ENCODE results near the gene PAQR4. TPM values are rescaled to one million over a fixed set of nuclear protein-coding genes. Genes with fewer than 3 reads are reported as not detected.

The PAQR4 gene
- polyA plus RNA-seq, 12 donors: 4.8 to 16.7 (median 6.4) TPM; not detected in 1

DNA sequence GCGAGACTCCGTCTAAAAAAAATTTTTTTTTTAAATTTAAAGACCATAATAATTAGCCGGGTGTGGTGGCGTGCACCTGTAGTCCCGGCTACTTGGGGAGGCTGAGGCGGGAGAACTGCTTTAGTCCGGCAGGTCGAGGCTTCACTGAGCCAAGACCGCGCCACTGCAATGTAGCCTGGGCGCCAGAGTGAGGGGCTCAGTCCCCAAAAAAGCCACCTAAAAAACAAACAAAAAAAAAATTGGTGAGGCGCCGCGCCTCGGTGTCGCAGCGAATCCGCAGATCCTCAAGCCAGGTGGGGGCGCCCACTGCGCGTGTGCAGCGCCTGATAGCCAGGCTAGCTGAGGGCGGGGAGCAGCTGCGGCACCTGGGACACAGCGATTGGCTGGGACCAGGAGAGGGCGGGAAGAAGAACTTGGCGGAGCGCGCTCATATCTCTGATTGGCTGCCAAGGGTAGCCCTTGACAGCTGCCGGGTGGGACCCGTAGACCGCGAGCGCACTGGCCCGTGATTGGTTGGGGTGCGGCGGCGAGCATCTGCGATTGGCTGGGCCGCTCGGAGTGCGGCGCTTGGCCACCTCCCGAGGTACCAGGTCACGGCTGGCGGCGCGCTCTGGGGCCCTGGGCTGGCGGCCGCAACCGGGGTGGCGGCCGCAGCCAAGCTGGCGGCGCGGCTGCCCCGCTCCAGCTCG lies 34.6 kb downstream of the PAQR4 start:
- peak; percentile 97 for DNase-seq

DNA sequence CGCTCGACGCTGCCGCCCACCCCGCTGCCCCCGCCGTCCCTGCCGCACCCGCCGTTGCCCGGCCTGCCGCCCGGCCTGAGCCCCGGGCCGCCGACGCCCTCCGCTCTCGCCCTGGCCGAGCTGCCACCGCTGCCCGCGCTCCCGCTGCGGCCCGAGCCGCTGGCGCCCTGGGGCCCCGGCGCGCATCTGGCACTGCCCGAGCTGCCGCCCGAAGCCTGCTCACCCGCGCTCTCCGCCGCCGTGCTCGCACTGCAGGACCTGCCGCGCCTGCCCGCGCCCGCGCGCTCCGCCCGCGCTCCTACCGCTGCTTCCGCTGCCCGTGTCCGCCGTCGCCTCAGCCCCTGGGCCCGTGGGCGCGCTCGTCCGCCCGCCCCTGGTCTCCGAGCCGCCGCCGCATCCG lies 35.2 kb downstream of the PAQR4 start:
- DNase-seq: no peak

DNA sequence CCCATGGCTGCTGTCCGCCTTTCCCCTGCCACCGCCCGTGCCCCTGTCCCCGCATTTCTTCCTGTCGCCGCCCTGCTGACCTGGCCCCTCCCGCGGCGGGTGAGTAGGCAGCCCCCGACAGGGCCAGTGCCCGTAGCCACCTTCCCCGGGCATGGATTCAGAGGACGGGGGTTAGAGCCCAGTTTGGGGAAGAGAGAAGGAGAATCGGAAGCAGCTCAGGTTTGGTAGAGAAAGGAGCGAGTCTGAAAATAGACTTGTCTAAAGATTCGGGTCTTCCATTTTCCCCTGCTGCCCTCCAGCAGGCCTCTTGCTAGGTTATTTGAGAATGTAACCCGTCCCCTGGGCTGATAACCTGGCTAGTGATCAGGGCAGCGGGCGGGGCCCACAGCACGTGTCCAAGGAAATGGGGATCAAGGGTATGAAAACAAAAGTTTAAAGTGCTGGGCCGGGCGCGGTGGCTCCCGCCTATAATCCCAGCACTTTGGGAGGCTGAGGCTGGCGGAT lies 35.7 kb downstream of the PAQR4 start:
- DNase-seq: no peak

DNA sequence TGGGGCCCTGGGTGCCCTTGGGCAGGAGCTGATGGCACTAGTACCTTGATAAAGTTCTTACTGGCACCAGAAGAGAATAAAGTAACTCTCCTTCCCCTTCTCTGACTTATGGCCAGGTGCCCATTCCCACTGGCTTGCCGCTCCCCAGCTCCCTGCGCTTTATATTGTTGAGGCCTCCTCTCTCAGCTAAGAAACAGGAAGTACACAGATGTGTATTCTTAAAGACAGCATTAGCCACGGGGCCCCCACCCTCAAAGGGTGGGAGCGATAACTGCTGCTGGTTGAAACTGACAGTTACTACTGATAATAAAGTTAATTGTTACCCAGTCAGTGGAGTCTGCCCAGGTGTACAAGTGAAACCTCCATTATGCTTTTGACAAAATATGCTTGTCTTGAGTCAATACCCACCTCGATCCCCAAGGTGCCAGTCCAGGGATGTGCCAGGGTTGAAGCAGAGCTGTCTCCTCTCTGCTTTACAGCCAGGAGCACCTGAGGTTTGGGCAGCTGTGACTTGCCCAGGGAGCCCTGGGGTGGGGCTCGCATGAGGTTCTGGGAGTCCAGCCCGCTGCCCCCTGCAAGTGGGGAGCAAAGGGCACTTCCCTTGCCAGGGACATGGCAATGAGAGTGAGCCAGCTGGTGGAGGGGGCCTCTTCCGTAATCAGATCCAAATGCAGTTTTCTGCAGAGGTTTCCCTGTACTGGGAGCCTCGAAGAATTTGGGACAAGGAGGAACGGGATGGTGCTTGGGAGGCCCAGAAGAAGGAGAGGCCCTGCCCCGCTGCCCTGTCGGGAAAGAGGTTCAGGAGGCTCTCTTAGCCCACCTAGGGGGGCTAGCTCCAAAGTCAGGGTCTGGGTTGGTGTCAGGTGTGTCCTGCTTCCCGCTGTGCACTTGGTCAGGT lies 38.2 kb downstream of the PAQR4 start:
- DNase-seq: no peak

DNA sequence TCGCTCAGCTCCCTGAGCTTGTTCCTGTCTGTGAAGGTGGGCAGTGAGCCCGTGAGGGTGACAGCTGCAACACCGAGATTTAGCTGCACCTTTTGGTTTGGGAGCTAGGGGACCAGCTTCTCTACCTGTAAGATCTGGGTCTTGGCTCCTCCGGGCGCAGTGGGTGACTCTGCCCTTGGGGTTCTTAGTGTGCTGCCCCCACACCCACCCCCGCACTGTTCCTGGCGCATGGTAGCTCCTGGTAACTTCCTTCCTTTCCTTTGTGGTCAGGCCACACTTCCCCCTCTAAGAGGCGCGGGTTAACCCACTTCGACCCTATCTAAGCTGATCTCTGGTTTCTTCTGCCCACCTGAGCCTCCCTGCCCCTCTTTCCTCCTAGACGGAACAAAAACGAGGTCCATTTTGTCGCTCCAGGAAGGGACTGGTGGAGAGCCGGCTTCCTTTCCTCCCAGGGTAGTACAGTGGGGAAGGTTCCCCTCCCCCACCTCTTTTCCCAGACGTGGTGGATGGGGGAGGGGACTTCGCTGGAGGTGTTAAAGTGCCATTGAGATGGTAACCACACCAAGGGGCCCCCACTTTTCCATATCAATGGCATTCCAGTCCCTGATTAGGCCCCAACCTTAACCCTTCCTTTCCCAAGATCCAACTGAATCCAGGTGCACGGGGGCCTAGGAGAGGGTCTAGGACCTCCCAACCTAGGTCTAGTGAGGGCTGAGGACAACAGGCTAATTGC lies 39.0 kb downstream of the PAQR4 start:
- DNase-seq: no peak

DNA sequence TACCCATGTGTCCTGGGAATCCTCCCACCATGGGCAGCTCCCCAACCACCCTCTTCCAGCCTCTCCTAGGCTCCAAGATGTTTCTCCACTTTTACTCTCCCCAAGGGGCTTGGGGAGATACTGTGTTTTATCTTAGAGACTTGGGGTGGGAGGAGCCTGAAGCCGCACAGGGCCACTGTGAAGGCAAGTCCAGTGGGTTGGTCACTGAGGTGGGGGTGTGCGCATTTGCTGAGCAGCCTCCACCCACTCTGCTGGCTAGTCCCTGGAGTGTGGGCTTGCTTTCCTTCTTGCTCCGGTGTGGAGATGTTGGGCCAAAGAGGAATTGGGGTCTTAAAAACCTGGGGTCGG lies 39.5 kb downstream of the PAQR4 start:
- DNase-seq: no peak

DNA sequence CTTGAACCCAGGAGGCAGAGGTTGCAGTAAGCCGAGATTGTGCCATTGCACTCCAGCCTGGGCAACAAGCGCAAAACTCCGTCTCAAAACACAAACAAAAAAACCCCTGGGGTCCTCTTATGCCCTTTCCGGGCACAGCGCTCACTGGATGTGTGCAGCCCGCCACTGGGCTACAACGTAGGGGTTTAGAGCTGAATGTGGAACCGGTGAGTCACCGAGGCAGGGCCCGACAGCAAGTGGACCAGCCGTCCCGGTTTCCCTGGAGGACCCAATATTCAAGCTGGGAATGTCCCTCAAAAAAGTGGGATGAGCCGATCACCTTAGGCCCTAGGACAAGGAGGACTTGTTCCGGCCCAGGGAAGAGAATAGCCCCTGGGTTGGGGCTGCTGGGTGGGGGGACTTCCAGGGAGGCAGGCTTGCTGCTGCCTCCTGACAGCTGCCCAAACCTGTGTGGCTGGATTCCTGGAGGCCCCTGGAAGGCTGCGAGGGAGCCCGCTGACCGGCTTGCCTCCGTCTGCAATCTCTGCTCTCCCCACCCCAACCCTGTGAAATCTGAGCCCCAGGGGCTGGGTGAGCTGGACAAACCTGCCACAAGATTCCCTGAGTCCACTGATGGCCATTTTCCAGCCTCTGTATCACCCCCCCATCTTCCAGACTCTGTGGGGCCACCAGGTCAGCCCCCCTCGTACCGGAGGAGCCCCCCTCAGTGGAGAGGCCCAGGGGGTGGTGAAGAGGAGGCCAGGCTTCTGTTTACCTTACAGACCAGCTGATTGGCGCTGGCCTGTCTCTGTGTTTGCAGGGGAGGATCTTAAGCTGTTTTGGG lies 40.6 kb downstream of the PAQR4 start:
- no peak for DNase-seq

DNA sequence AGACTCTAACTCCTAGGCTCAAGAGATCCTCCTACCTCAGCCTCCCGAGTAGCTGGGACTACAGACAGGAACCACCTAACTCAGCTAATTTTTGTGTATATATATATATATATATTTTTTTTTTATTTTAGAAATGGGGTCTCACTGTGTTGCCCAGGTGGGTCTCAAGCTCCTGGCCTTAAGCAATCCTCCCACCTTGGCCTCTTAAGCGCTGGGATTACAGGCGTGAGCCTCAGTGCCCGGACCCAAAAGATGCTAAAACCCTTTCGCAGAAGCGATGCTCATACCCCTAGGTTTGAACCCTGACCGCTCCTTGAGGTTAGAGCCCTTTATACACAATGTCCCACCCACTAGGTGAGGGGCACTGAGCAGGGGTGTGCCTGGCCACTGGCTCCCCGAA lies 41.4 kb downstream of the PAQR4 start:
- DNase-seq: no peak

DNA sequence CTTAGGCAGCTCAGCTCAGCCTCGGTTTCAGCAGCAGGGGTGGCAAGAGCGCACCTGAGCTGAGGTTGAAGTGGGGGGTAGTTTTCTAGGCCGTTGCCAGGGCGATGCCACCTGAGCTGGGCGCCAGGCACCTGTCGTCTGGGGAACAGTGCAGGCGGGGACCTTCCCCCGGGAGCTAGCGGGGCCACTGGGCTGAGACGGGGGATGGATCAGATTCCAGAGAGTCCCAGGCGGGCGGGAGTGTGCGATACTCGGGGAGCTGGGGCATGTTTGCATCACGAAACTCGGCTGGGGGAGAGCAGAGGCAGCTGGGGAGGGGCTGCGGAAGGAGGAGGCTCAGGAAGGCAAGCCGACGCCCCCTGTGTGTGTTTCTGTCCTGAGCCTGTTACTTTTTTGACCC lies 43.1 kb downstream of the PAQR4 start:
- DNase-seq: no peak

DNA sequence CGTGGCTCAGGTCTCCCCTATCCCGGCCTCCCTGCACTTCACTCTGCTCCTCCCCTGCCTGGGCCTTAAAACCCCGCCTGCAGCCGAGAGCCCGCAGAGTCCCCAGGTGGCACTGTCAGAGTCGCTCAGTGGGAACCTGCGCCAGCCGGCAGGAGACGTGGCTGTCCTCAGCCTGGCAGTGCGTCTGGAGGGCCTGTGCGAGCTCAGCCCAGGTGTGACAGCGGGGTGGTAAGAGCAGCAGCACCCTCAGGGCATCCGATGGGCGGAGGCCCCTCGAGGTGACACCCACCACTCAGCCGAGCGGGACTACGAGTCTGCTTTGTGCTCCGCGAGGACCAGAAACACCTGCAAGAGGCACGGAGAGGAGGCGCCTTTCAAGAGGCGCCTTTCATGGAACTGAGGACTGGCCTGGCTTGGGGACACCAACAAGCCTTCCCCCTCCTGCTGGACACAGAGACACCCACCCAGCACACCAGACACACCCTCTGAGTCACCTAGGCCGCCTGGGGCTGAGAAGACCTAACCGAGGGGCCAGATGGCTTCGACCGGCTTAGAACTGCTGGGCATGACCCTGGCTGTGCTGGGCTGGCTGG lies 43.8 kb downstream of the PAQR4 start, which contains the start of gene CLDN9:
CLDN9 (plus strand) TSS at position 96 of the 593 bp plus-strand sequence; CDS start at position 536, 440 bp downstream.
- no peak for DNase-seq

DNA sequence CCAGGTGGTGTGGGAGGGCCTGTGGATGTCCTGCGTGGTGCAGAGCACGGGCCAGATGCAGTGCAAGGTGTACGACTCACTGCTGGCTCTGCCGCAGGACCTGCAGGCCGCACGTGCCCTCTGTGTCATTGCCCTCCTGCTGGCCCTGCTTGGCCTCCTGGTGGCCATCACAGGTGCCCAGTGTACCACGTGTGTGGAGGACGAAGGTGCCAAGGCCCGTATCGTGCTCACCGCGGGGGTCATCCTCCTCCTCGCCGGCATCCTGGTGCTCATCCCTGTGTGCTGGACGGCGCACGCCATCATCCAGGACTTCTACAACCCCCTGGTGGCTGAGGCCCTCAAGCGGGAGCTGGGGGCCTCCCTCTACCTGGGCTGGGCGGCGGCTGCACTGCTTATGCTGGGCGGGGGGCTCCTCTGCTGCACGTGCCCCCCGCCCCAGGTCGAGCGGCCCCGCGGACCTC lies 44.4 kb downstream of the PAQR4 start:
- DNase-seq: no peak

DNA sequence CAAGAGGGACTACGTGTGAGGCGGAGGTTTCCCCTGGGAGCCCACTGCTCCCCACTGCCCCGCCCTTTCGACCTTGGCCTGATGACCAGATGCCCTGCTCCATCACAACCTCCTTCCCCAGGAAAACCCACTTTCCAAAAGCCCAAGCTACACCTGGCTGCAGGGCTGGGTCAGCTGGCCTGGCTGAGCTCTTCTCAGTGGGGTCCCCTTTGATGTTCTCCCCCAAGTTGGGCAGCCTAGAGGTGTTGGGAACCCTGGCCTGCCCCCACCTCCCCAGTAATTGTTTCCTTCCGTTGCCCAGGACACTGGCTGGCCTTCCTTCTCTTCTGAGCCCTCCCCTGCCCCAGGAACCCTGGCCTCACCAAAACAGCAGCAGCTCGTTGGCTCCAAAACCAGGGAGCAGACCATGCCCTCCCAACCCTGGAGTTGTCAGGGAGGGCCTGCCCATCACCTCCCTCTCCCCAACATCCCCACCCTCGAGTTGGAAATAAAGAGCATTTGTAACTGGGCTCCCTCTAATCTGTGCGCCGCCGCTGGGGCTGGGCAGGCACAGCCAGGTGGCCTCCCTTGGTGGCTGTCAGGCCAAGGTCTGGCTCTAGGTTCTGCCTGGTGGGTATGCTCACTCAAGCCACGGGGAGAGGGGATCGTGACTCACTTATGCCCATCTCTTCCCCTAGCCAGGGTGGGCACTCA lies 45.0 kb downstream of the PAQR4 start:
- DNase-seq: no peak

DNA sequence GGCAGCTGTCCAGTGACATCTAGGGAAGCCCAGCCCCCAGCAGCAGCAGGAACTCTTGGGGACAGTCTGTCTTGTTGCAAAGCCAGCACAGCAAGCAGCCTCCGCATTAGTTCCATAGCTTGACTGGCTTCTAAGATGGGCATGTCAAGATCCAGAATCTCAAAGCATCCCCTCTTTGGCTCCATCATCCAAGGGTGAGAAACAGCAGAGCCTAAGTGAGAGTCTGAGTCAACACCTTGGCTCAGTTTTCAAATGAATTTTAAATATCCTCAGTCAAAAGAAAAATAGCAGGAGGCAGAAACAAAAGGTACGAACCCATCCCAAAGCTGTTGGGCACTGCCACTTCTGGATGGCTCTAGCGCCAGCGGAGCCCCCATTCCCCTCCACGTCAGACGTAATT lies 45.8 kb downstream of the PAQR4 start:
- DNase-seq: no peak

DNA sequence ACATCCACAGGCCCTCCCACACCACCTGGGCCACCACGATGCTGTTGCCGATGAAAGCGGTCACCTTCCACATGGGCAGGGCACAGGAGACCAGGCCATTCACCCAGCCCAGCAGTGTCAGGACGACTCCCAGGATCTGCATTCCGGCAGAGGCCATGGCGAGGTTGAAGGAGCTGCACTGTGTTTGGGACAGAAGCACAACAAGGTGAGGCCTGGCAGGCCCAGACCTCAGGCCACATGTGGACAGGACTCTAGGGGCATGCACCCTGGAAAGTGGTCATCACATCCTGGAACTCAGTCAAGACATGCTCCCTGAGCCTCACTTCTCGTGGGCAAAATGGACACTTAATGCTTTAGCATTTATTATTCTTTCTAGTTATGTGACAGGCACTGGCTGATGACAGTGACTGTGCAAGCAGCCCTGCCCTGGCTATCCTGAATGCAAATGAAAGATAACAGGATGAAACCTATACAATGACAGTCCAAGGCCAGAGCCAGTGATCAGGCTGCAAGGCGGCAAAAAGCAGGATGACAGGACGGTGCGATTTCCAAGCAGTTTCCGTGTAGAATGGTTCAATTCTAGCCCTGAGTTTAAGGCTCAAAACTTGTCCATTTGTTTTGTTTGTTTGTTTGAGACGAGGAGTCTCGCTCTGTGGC lies 46.8 kb downstream of the PAQR4 start:
- DNase-seq: no peak

DNA sequence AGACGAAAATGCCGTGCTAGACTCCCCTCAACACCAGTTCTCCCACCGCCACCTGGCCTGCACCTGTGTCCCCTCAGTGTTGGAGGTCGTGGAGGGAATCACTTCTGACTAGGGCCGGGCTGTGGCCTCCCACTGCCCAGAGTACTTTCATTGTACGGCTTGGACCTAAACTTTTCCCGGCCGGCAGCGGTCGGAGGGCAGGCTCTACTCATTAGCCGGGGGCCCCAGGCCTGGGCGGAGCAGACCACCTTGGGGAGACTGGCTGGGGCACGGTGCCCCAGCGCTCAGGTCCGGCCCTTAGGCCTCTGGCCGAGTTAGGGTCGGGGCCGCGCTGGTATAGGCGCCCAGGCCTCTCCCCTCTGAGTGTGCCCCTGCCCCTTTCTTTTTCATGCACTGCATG lies 48.2 kb downstream of the PAQR4 start:
- no peak for DNase-seq

DNA sequence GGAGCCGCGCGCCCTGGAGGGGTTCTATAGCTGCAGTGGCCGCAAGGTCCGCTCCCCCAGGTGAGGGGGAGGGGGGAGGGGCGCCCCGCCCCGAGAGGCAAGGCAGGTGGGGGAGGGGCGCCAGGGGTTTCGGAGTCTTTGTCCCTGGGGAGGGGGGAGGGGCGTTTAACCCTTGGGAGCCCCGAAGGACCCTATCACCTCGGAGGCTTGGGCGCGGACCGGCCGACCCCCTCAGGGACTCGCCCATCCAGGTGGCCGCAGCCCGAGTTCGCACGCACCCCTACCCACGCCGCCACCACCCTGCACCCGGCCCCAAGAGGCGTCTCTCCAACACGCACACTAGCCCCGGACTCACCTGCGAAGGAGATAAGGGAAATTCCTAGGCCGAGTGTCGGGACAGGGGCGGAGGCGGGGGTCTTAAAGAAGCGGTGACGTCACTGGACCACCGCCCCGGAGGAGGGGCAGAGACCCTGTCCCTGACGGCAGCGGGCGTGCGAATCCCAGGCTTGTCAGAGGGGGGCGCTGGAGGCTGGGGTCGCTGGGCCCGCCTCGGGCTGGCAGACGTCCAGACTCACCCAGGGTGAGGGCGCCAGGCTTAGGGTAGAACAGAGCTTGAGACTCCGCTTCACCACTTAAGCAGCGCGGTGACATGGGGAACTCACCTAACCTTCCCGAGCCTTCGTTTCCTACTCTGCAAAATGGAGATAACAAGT lies 48.8 kb downstream of the PAQR4 start, which contains the start of gene CLDN6:
CLDN6 (minus strand) TSS at position 390 of the 713 bp plus-strand sequence. CDS start 2,162 bp downstream, outside the sequence.
- DNase-seq: no peak

DNA sequence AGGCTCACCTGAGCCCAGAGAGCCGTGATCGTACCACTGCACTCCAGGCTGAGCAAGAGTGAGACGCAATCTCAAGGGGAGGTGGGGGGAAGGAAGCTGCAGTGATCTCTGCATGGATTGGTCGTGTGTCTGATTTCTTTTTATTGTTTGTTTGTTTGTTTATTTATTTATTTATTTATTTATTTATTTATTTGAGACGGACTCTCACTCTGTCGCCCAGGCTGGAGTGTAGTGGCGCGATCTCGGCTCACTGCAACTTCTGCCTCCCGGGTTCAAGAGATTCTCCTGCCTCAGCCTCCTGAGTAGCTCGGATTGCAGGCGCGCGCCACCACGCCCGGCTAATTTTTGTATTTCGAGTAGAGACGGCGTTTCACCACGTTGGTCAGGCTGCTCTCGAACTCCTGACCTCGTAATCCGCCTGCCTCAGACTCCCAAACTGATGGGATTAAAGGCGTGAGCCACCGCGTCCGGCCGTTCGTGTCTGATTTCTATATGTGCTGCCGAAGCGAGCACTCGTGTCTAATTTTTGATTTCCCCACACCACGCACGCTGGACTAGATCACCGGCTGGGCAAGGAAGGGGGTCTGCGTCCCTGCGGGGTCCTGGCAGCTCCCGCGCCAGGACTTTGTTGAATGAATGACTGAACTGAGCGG lies 50.6 kb downstream of the PAQR4 start:
- no peak for DNase-seq

DNA sequence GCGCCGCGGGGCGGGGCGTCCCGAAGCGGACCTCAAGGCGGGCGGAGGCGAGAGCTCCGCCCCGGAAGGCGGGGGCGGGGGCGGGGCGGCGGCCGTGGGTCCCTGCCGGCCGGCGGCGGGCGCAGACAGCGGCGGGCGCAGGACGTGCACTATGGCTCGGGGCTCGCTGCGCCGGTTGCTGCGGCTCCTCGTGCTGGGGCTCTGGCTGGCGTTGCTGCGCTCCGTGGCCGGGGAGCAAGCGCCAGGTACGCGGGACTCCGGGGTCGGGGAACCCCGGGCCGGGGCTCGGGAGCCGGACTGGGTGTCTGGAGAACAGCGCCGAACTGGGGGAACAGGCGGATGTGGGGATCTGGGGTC lies 51.1 kb downstream of the PAQR4 start, which contains the start of gene TNFRSF12A:
TNFRSF12A (plus strand) TSS at position 122 of the 357 bp plus-strand sequence; CDS start at position 152, 30 bp downstream.
- DNase-seq: peak; percentile 58

Data from muscle of arm (tissue), 12 donors.